Activated CD8-positive, alpha-beta memory T cell treated with anti-CD3 and anti-CD28 coated beads for 48 hours (primary cell): ENCODE measurements around the gene TAF4.

ENCODE experiments used
- DNase-seq, 3 experiments: peaks; one replicate each; pipeline ENCODE4 v3.0.0-alpha.2; 2020; ENCODE audit warnings: low read depth in 2 of 3, low spot score in 2 of 3

Gene TAF4

DNA sequence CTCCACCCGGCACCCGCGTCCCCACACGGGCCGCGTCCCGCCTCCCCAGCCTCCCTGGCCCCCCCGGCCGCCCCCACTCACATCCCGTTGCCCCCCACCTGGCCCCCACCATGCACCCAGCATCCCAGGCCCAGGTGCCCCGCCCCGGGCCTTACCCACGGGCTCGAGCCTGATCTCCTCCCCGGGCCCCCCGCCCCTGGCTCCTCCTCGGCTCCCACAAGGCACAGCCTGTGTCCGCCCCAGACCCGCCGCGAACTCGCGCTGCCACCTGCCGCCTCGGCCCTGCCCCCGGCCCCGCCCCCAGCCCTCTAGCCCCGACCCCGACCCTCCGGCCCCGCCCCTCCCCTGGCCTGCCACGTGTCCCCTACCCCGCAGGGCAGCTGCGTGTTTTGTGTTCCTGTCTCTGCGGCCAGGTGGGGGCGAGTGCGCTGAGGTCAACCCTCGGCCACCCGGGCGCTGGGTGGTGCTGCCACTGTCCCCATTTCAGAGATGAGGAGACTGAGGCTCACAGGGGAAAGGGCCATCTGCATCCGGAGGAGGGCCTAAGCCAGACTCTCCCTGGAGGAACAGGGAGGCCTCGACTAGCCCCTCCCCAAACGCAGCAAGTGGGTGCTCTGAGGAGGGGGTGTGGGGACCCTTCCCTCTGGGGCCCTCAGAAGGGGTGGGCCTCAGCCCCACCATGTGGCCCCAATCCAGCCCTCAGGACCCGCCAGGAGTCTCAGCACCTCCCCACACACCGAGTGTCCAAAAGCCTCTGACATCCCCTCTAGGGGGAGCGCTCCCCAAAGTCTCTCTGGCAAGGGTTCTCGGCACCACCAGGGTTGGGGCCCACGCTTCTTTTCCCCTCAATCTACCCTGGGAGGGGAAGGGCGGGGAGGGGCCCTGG is 99.8 kb downstream of the TAF4 start:
- DNase-seq, result no peak

- DNase-seq, result no peak
Measured at GRCh38 chr20:61964675-61965605, 100.7 kb downstream of the TAF4 start.

DNA sequence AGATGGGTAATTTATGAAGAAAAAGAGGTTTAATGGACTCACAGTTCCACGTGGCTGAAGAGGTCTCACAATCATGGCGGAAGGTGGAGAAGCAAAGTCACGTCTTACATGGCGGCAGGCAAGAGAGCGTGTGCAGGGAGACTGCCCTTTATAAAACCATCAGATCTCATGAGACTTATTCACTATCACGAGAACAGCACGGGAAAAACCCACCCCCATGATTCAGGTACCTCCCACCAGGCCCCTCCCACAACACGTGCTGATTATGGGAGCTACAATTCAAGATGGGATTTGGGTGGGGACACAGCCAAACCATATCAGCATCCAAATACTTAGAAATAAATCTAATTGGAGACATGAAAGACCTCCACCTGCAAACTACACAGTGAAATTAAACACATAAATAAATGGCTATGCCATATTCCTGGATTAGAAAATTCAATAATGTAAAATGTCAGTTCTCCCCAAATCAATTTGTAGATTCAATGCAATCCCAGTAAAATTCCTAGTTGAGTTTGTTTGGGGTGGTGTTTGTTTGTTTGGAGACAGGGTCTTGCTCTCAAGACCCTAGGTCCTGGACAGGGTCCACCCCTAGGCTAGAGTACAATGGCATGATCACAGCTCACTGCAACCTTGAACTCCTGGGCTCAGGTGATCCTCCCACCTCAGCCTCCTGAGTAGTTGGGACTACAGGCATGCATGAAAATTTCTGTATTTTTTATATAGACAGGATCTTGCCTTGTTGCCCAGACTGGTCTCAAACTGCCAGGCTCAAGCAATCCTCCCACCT is 101.6 kb downstream of the TAF4 start:
- no peak for DNase-seq

DNA sequence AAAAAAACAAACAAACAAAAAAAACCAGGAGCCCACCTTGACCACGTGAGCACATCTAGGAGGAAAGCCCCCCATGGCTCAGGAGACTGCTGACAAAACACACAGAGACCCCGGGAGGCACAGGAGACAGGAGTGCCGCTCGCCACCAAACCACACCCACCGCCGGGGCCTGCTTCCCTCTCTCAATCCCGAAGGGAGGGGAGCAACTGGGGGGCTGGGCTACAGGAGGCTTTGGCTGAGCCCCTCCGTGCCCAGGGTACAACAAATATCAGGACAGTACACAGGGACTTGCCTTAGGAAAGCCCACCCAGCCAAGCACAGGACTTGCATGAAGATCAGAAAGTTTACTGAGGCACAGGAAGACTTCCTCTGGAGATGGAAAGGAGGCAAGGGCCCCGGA is 102.5 kb downstream of the TAF4 start:
- no peak for DNase-seq

DNA sequence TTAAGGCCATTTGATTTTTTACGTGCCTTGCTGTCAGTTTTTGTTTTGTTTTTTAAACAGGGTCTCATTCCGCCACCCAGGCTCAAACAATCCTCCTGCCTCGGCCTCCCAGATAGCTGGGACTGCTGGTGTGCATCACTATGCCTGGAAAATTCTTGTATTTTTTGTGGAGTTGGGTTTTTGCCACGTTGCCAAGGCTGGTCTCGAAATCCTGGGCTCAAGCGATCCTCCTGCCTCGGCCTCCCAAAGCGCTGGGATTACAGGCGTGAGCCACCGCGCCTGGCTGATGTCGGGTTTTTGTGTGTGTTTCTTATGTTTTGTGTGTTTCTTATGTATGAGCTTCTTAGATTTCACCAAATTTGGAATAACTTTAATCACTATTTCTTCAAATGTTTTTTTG is 104.8 kb downstream of the TAF4 start:
- DNase-seq, result no peak

DNA sequence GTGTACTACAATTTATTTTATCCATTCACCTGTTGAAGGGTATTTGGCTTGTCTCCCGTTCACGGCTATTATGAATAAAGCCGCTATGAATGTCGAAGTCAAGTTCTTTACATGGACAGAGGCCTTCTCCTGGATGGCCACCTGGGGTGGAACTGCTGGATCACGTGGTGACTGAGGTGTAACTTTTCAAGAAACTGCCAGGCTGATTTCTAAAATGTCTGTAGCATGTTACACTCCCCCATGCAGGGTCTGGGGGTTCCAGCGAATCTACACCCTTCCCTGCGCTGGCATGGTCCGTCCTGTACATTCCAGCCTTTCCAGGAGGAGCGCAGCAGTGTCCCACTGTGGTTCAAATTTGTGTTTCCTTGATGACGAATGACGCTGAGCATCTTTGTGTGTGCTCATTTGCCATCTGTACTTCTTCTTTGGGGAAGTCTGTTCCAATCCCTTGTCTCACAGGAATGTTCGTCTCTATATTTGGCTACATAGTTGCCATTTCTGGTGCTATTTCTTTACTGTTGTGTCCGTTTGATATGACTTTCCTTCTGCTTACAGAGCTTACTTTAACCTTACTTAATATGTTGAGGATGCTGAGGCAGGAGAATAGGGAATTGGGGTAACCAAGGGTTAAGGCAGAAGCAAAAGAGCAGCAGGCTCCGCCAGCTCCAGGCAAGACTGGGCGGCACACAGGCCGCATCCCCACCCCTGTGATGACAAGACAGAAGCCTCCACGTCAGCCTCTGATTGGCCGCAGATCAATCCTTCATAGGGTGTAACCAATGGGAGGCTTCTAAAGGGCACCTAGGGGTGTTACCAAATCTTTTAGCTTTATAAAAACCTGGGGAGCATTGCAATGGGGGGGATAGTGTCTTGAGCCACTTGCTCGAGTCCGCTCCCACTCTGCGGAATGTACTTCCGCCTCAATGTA is 106.6 kb downstream of the TAF4 start:
- no peak for DNase-seq

GRCh38 chr20:61957961-61958715 is 107.5 kb downstream of the TAF4 start:
- DNase-seq, result no peak

DNA sequence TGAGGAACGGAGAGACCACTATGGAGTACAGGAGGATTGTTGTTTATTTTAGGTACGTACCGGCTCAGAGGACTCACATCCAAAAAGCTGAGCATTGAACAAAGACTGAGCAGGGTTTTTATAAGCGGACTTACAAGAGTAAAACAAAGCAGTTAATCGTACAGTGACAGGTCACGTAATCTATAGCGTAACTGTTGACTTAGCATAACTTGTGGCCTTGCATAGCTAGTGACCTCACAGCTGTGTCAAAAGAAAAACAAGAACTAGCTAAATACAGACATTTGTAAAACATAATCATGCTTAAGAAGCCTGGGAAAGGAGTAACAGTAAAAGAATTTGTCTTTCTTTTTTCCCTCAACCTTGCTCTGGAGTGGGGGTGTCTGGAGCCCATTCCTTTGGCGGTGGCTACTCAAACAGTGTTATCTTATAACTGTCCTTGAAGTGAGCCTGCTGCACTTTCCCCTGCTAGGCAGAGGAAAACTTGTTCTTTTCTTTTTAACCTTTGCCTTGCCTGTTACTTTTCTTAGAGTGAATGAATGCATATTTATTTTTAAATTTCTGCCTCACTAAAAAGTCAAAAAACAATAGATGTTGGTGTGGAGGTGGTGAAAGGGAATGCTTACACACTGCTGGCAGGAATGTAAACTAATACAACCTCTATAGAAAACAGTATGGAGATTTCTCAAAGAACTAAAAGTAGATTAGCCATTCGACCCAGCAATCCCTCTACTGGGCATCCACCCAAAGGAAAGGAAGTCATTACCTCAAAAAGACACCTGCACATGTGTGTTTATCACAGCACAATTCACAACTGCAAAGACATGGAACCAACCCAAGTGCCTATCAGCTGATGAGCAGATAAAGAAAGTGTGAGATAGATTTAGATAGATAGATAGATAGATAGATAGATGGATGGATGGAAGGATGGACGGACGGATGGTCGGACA is 109.0 kb downstream of the TAF4 start:
- DNase-seq, result no peak

DNA sequence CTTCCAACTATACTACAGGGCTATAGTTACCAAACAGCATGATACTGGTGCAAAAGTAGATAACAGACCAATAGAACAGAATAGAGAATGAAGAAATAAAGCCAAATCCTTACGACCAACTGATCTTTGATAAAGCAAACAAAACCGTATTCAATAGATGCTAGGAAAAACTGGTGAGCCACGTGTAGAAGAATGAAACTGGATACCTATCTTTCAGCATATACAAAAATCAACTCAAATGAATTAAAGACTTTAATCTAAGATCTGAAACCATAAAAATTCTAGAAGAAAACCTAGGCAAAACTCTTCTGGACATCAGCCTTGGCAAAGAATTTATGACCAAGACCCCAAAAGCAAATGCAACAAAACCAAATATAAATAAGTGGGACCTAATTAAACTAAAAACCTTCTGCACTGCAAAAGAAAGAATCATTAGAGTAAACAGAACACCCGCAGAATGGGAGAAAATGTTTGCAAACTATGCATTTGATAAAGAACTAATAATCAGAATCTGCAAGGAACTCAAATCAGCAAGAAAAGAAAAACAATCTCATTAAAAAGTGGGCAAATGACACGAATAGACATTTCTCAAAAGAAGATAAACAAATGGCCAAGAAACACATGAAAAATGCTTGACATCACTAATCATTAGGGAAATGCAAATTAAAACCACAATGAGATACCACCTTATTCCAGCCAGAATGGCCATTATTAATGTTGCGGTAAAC is 109.8 kb downstream of the TAF4 start:
- no peak for DNase-seq

- DNase-seq, result no peak
Measured at GRCh38 chr20:61954276-61955021, 111.2 kb downstream of the TAF4 start.

GRCh38 chr20:61953037-61954021 is 112.4 kb downstream of the TAF4 start:
- DNase-seq, result no peak

DNA sequence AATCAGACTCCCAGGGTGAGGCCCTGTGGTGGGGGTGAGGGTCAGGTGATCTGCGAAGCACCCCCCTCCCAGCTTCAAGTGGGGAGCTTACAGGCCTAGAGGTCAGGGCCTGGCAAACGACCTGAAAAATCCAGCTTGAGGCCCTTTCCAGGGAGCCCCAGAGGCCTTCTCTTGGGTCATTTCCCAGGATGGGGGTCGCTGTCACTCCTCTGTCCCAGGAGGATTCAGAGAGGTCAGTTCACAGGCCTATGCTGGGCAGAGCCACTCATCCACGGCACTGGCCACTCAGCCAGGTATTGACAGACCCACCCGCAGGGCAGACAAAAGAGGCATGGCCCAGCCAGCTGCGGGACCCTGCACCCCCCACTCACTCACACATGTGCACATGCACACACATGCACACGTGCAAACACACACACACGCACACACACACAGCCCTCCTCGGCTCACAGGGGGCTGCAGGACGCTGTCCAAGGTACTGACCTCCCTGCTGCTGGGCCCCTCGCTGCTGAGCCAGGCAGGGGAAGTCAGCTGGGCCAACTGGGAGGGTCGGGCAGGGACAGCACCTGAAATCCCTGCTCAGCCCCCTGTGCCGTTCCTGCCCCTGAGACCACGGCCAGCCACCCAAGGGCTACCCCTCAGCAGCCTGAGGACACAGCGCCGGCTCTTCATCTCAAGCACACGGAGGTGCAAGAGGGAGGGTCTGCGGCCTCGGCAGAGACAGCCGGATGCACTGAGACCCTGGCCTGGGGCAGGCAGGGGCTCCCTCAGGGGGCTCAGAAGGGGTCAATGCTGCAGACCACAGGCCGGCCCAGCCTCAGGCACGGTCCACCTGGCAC is 113.8 kb downstream of the TAF4 start:
- no peak for DNase-seq

DNA sequence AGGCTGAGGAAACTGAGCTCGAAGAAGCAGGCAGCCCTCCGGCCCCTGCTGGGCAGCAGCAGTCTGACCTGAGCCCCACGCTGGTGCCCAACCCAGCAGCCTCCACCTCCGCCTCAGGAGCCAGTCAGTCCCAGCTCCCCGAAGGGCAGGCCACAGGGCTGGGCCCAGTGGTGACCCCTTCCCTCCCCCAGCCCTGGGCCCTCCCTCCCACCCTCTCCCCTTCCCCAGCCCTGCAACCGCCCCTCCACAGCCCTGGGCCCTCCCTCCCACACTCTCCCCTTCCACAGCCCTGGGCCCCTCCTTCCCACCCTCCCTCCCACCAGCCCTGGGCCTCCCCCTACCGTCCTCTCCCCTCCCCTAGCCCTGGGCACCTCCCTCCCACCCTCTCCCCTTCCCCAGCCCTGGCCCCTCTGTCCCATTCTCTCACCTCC is 115.0 kb downstream of the TAF4 start:
- DNase-seq, result no peak

DNA sequence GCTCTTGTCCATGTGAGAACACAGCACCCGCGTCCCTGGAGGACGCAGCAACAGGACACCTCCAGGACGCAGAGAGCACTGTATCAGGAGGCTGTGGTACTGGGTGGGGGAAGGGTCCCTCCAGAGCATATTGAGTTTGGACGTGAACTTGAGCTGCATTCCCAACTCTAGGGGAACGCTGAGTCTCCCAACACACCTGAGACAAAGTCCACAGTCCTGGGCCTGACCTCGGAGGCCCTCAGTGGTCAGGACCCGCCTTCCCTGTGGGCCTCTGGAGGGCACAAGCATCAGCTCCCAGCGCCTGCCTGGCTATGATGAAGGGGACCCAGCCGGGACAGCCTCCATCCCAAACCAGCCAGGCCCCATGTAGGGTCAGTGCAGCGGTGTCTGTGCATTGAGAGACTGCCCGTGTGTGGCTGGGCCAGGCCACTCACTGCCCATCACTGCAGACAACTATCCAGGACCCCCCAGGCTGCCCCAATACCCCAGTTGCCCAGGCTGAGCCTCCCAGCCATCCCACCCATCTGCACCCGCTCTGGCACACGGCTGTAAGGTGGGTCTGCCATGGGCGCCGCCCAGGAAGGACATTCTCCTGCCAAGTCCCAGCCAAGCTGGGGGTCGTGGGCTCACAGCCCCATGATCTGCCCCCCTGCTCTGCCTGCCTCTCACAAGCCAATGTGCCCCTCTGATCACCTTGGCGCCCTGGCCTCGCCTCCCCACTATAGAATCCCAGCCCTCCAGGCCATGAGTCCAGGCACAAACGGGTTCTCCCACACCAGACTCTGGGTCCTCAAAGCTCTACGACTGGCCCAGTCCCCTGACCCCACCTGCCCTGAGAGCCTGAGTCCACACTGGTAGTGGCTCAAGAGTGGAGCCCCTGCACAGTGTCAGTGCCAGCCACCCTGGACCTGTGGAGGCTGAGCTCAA is 115.7 kb downstream of the TAF4 start:
- DNase-seq, result no peak
